H1 (cell line): ENCODE data around the gene GCGR. TPM values are rescaled to one million over a fixed set of nuclear protein-coding genes. Genes with fewer than 3 reads are reported as not detected.

Experiments used
- ATF2 ChIP-seq: IDR thresholded peaks from 2 replicates; pipeline ENCODE4 v1.6.1; 2012; ENCODE audit warnings: low read length, inconsistent platforms
- CHD7 ChIP-seq: fragments of 300-600 bp; sonication (generic); IDR thresholded peaks from 2 replicates; pipeline ENCODE4 v1.7.1; 2012; ENCODE audit warnings: low read length, moderate library complexity, mild to moderate bottlenecking, inconsistent platforms; ENCODE audit not compliant: insufficient replicate concordance
- EGR1 ChIP-seq: IDR thresholded peaks from 2 replicates; pipeline ENCODE4 v1.6.1; 2011; ENCODE audit warnings: low read depth, low read length, borderline replicate concordance
- NRF1 ChIP-seq: IDR thresholded peaks from 2 replicates; pipeline ENCODE4 v1.6.1; 2011; ENCODE audit warnings: mild to moderate bottlenecking, low read depth, low read length, improper control_type of control experiment
- SRF ChIP-seq: IDR thresholded peaks from 2 replicates; pipeline ENCODE4 v1.6.1; 2011; ENCODE audit warnings: mild to moderate bottlenecking, low read depth, low read length, moderate library complexity
- polyA plus RNA-seq, 7 experiments: library from polyadenylated mRNA; depleted of rRNA in 3 of 7; stranded (reverse) in 5 of 7; unstranded in 2 of 7; fragments of >200 nt in 5 of 7; fragments of 200-250 nt in 2 of 7; gene quantifications; 1 replicate in 5 of 7; 2 replicates in 1 of 7; 4 replicates in 1 of 7; pipeline versions ENCODE4 v1.2.1 to v1.2.3, GENCODE V29; 2011 to 2013; ENCODE audit warnings: missing spikeins in 2 of 7, mixed read lengths in 2 of 7
- total RNA-seq: library from RNA; stranded (reverse); fragmentation: NEBNext Ultra II Directional; extraction: Animal tissue kit (Norgen Biotek cat#: 25700); gene quantifications from 2 replicates; pipeline ENCODE4 v1.2.1, GENCODE V29; 2021
- TF ChIP-seq, protein P1 (sequence below): IDR thresholded peaks from 2 replicates; pipeline ENCODE4 v1.6.1; 2011; ENCODE audit warnings: low read length, improper control_type of control experiment

Gene GCGR
- total and polyA plus RNA-seq, 2 of the 8 experiments (the other 6 are each of a cell fraction or from before 2014, with no cell fraction given): 0.44 to 0.56 TPM

- TF ChIP-seq CHD7 (no peak), ATF2 (no peak), SRF (no peak), NRF1 (no peak), EGR1 (no peak)
- TF ChIP-seq, protein P1, sequence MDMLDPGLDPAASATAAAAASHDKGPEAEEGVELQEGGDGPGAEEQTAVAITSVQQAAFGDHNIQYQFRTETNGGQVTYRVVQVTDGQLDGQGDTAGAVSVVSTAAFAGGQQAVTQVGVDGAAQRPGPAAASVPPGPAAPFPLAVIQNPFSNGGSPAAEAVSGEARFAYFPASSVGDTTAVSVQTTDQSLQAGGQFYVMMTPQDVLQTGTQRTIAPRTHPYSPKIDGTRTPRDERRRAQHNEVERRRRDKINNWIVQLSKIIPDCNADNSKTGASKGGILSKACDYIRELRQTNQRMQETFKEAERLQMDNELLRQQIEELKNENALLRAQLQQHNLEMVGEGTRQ: no peak
- TF ChIP-seq, all 59 proteins: peak for 0
Measured at GRCh38 chr17:81810476-81810875, 6.5 kb downstream of the GCGR start (continued).
